Neural cell (in vitro differentiated cells): ENCODE measurements around the gene KCNIP2. TPM values are rescaled to one million over a fixed set of nuclear protein-coding genes. Genes with fewer than 3 reads are reported as not detected.

Experiments used
- H2AFZ ChIP-seq: fragments of 200-600, 300-800 bp; sonication (generic), shearing (Covaris generic); 2 replicates; pipeline ENCODE4 v1.6.0; 2014; ENCODE audit warnings: low read depth, mild to moderate bottlenecking, antibody characterized with exemption, low read length, moderate library complexity
- H3F3A ChIP-seq: fragments of 200-600 bp; shearing (Covaris generic); 2 replicates; pipeline ENCODE4 v1.6.1; 2016; ENCODE audit warnings: mild to moderate bottlenecking, moderate library complexity, mixed read lengths, antibody characterized with exemption, low read length; ENCODE audit not compliant: insufficient read depth, poor library complexity, severe bottlenecking
- H3K27ac ChIP-seq: fragments of 200-600, 300-800 bp; sonication (generic), shearing (Covaris generic); 2 replicates; pipeline ENCODE4 v1.5.1; 2014; ENCODE audit warnings: mild to moderate bottlenecking, low read length, moderate library complexity
- H3K27me3 ChIP-seq: fragments of 300-800, 200-600 bp; sonication (generic), shearing (Covaris generic); 2 replicates; pipeline ENCODE4 v1.6.0; 2014; ENCODE audit warnings: mild to moderate bottlenecking, low read depth, low read length, moderate library complexity; ENCODE audit not compliant: insufficient read depth
- H3K36me3 ChIP-seq: fragments of 300-800, 200-600 bp; sonication (generic), shearing (Covaris generic); 2 replicates; pipeline ENCODE4 v1.5.1; 2014; ENCODE audit warnings: mild to moderate bottlenecking, antibody characterized with exemption, low read length, moderate library complexity; ENCODE audit not compliant: insufficient read depth
- H3K4me2 ChIP-seq: fragments of 300-800, 200-600 bp; sonication (generic), shearing (Covaris generic); 2 replicates; pipeline ENCODE4 v1.6.0; 2014; ENCODE audit warnings: mild to moderate bottlenecking, low read length
- H3K4me3 ChIP-seq: fragments of 300-800, 200-600 bp; sonication (generic), shearing (Covaris generic); 2 replicates; pipeline ENCODE4 v1.5.1; 2014; ENCODE audit warnings: mild to moderate bottlenecking, low read length, moderate library complexity
- H3K79me2 ChIP-seq: fragments of 200-600 bp; shearing (Covaris generic); replicated peaks from 2 replicates; pipeline ENCODE4 v1.6.0; 2014; ENCODE audit warnings: mild to moderate bottlenecking, low read length, moderate library complexity; ENCODE audit not compliant: insufficient read depth
- H3K9ac ChIP-seq: fragments of 300-800, 200-600 bp; sonication (generic), shearing (Covaris generic); 2 replicates; pipeline ENCODE4 v1.6.1; 2016; ENCODE audit warnings: mild to moderate bottlenecking, low read length, mixed read lengths
- H3K9me2 ChIP-seq: fragments of 200-600 bp; shearing (Covaris generic); 2 replicates; pipeline ENCODE4 v1.6.1; 2016; ENCODE audit warnings: mild to moderate bottlenecking, low read length, mixed read lengths; ENCODE audit not compliant: insufficient read depth
- H3K9me3 ChIP-seq: fragments of 200-600, 300-800 bp; sonication (generic), shearing (Covaris generic); 2 replicates; pipeline ENCODE4 v1.6.1; 2016; ENCODE audit warnings: mild to moderate bottlenecking, mixed run types, low read length, moderate library complexity, mixed read lengths
- H4K20me1 ChIP-seq: fragments of 200-600 bp; shearing (Covaris generic); 2 replicates; pipeline ENCODE4 v1.6.1; 2016; ENCODE audit warnings: mild to moderate bottlenecking, mixed run types; ENCODE audit not compliant: insufficient read depth
- CTCF ChIP-seq: fragments of 450-650 bp; IDR thresholded peaks from 2 replicates; pipeline ENCODE4 v1.5.1; 2014; ENCODE audit warnings: antibody characterized with exemption, mild to moderate bottlenecking, moderate library complexity; ENCODE audit not compliant: poor library complexity, severe bottlenecking
- EP300 ChIP-seq: fragments of 450-650 bp; conservative IDR thresholded peaks from 2 replicates; pipeline ENCODE4 v1.6.1; 2014; ENCODE audit warnings: antibody characterized with exemption, mild to moderate bottlenecking, moderate library complexity; ENCODE audit not compliant: poor library complexity, severe bottlenecking
- EZH2 ChIP-seq: fragments of 200-600, 300-800 bp; shearing (Covaris generic), sonication (generic); IDR thresholded peaks from 2 replicates; pipeline ENCODE4 v1.6.1; 2014; ENCODE audit warnings: antibody characterized with exemption, low read length, borderline replicate concordance, mild to moderate bottlenecking; ENCODE audit not compliant: insufficient read depth, poor library complexity, severe bottlenecking
- MXI1 ChIP-seq: fragments of 450-650 bp; conservative IDR thresholded peaks from 2 replicates; pipeline ENCODE4 v1.6.1; 2014; ENCODE audit warnings: antibody characterized with exemption, mild to moderate bottlenecking; ENCODE audit not compliant: poor library complexity, severe bottlenecking
- REST ChIP-seq: IDR thresholded peaks from 2 replicates; pipeline ENCODE4 v1.6.1; 2012; ENCODE audit warnings: borderline replicate concordance
- SMC3 ChIP-seq: fragments of 450-650 bp; conservative IDR thresholded peaks from 2 replicates; pipeline ENCODE4 v1.6.1; 2014; ENCODE audit warnings: antibody characterized with exemption, mild to moderate bottlenecking, moderate library complexity; ENCODE audit not compliant: poor library complexity
- TAF1 ChIP-seq: IDR thresholded peaks from 2 replicates; pipeline ENCODE4 v1.6.1; 2012; ENCODE audit warnings: low read depth
- polyA plus RNA-seq: library from polyadenylated mRNA; depleted of rRNA; stranded (reverse); fragments of >200 nt; gene quantifications from 2 replicates; pipeline ENCODE4 v1.2.3, GENCODE V29; 2014

KCNIP2 gene
- polyA plus RNA-seq, 1 donor from 2014 or later: 10.0 TPM

- no peaks in the 10 kb centered on the region for H3K9me2 ChIP-seq
- H3K4me3 ChIP-seq: peak overlapping the region; percentile 45
- no peak for TF ChIP-seq CTCF
- TF ChIP-seq MXI1: no peak
- TF ChIP-seq REST: no peak
- TF ChIP-seq TAF1: no peak
- TF ChIP-seq EP300: no peak
- no peak for TF ChIP-seq SMC3
- peak; percentile 69 for TF ChIP-seq EZH2
- no peak overlapping the region for H3K9ac ChIP-seq
- no peaks in the 10 kb centered on the region for H4K20me1 ChIP-seq
- H3K36me3 ChIP-seq: no peaks in the 10 kb centered on the region
- no peaks in the 10 kb centered on the region for H3K9me3 ChIP-seq
- no peak overlapping the region for H2AFZ ChIP-seq
- peaks cover 85% of the 10 kb centered on the region for H3K27me3 ChIP-seq
- no peak overlapping the region for H3K4me2 ChIP-seq
- no peaks in the 10 kb centered on the region for H3K79me2 ChIP-seq
- no peak overlapping the region for H3K27ac ChIP-seq
- no peaks in the 10 kb centered on the region for H3F3A ChIP-seq
Measured at GRCh38 chr10:101776161-101776817, 67.3 kb downstream of the KCNIP2 start.

Other genes starting within 250 kb of the KCNIP2 start
- gene FBXW4, start 148.6 kb downstream of the KCNIP2 start, polyA plus RNA-seq: 7.7 and 11.8 TPM in 2 replicates
- gene FGF8, start 67.7 kb downstream of the KCNIP2 start, polyA plus RNA-seq: 6.0 and 6.1 TPM in 2 replicates
- gene NPM3, start 60.4 kb downstream of the KCNIP2 start, polyA plus RNA-seq: 49.1 and 53.0 TPM in 2 replicates
- gene OGA, start 25.4 kb downstream of the KCNIP2 start, polyA plus RNA-seq: 318 and 357 TPM in 2 replicates
- 11.7 and 13.4 TPM in 2 replicates for gene ARMH3, start 212.4 kb upstream of the KCNIP2 start, polyA plus RNA-seq
- gene HPS6, start 221.5 kb upstream of the KCNIP2 start, polyA plus RNA-seq: 9.0 and 9.6 TPM in 2 replicates